ENCODE results near the gene INTS14.

INTS14 gene

GRCh38 chr15:65610871-65611718 is at the start of gene INTS14:
Gene INTS14, minus strand, starts transcription at chr15:65611131. Its CDS starts 3,751 bp downstream, at chr15:65607380.
- peak; percentile 96 for DNase-seq

GRCh38 chr15:65659502-65660052 is 48.6 kb upstream of the INTS14 start:
- no peak for DNase-seq

GRCh38 chr15:65655457-65655856 is 44.5 kb upstream of the INTS14 start:
- no peak for DNase-seq

- DNase-seq: no peak
Observed at GRCh38 chr15:65655026-65655425, 44.1 kb upstream of the INTS14 start.

GRCh38 chr15:65653801-65654521 is 43.0 kb upstream of the INTS14 start:
- DNase-seq: no peak

DNA sequence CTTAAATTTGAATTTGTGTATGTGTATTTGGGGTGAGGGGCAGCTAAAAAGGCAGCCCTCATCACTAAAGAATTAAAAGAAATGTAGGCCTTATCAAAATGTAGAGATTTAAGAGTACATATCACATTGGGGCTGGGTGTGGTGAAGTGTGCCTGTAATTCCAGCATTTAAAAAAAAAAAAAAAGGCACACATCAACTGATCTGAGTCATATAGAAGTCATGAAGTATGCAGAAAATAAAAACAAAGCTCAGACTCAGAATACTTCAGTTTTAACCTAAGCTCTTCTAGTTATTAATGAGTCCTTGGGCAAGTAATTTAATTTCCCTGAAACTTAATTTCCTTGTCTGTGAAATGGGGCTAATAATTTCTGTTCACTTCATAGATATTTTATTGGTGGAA is 42.4 kb upstream of the INTS14 start:
- DNase-seq: no peak

DNA sequence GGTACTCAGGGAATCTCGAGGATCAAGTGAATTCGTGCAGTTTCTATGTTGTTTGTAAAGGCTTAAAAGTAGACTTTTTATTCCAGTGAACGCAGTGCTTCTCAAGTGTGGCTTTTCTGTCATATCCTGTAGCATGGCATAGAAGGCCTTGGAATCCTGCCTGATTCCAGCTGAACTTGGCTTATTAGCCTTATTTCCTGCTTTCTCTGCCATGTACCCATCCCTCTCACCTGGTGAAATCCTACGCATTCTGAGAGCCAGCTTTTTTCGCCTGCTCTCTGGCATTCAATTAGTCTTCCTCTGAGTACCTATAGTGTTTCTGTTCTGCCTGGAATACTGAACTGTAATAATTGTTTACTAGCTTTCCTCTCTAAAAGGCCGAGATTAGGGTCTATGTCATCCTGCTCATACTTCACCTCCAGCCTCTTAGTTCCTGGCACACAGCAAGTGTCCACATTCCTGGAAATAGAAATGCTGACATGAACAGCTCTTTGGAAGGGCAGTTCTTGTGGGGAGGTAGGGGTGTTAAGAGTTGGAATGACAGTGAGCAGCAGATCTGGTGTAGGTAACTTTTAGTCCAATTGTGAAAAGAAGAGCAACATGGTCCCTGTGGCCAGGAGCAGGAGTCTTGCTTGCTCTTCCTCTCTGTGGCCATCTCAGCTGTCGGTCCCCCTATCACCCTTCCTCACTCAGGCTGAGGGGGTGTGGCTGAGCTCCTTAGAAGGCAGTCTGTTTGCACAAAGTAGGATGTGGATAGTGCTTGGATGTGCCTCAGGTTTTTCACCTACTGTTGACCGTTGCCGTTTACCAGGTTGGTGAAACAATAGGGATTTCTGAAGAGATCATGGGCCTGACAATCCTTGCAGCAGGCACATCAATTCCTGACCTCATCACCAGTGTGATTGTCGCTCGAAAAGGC is 41.2 kb upstream of the INTS14 start:
- DNase-seq: no peak

- no peak for DNase-seq
Observed at GRCh38 chr15:65651042-65651322, 40.1 kb upstream of the INTS14 start.

- no peak for DNase-seq
Observed at GRCh38 chr15:65650312-65651041, 39.5 kb upstream of the INTS14 start.

DNA sequence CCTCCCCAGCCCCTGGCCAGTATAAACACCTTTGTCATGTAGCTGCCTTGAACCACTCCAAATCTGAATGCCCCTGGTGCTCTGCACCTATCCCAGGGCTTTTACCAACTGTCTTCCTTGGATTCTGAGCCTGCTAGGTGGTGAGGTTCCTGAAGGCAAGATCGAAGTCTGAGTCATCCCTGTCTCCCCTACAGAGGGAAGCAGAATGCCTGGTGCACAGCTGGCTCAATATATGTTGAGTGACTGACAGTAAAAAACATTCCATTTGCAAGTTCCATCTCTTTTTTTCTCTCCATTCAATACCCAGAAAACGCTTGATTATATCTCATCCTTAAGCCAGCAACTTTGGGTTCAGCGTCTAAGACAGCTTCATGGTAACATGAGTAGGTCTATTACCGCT is 35.6 kb upstream of the INTS14 start:
- no peak for DNase-seq

DNA sequence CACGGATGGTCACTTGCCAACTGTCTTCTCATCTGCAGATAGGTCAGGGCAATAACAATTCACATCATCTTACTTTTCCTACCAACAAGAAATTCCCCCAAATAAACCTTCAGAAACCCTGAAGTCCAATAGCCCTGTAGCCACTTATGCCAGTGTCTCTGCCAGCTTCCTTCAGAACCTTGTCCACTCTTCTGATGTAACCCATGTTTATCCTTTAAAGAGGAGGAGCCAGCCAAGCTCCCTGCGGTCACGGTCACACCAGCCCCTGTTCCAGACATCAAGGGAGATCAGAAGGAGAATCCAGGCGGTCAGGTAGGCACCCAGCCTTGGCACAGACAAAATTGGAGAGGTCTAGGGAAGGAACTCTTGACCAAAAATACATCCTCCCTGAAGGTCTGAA is 34.5 kb upstream of the INTS14 start:
- DNase-seq: no peak

DNA sequence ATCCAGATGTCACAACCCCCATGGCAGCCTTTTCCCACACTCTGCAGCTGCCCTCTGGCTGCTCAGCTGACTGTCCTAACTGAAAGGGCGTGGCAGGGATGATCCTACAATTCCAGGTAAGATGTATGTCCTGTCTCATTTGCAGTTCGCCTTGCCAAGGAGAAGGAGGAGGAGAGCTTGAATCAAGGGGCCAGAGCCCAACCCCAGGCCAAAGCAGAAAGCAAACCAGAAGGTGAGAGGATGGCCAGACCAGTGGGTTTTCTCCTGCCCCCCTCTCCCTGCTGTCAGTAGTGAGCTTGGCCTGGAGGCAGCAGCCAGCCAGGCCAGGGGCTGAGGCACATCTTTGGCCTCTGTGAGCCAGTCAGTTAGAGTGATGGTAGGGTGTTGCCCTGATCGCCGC is 33.4 kb upstream of the INTS14 start:
- DNase-seq: no peak

- no peak for DNase-seq
Observed at GRCh38 chr15:65642594-65642993, 31.7 kb upstream of the INTS14 start.

GRCh38 chr15:65641768-65642475 is 31.0 kb upstream of the INTS14 start:
- DNase-seq: no peak

GRCh38 chr15:65639509-65639908 is 28.6 kb upstream of the INTS14 start:
- no peak for DNase-seq

- DNase-seq: peak; percentile 85
Observed at GRCh38 chr15:65638681-65639089, 27.8 kb upstream of the INTS14 start.

DNA sequence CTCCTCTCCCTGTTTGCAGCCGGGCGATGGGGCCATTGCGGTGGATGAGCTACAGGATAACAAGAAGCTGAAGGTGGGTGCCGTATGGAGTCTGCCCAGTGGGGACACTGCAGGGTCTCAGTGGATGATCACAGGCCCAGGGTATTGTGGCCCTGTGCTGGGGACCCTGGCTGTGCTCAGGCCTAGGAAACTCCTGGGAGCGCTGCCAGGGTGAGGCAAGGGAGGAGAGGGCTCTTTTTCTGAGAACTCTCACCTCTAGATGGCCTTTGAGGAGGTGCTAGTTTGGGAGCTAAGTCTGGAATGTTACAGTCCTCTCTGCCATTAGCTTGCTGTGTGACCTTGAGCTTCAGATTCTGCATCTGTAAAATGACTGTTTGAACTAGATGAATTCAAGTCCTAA is 27.2 kb upstream of the INTS14 start:
- no peak for DNase-seq

DNA sequence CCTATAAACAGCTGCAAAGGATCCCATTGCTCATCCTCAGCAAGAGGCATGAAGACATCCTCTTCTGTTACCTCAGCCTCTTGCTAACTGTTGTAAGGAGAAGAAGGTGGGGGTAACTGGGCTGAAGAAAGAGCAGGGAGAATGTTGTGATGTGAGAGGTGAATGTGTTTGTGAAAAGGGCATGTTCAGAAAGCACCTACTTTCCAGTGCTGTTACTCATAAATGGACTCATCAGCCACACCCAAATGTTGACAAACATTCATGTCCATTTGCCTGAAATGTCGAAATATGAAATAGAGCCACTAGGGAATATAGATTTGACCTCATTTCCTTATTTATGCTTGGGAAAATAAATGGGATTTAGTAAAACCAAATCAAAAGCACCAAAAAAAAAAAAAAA is 23.4 kb upstream of the INTS14 start:
- no peak for DNase-seq

- DNase-seq: no peak
Observed at GRCh38 chr15:65633752-65634151, 22.8 kb upstream of the INTS14 start.

DNA sequence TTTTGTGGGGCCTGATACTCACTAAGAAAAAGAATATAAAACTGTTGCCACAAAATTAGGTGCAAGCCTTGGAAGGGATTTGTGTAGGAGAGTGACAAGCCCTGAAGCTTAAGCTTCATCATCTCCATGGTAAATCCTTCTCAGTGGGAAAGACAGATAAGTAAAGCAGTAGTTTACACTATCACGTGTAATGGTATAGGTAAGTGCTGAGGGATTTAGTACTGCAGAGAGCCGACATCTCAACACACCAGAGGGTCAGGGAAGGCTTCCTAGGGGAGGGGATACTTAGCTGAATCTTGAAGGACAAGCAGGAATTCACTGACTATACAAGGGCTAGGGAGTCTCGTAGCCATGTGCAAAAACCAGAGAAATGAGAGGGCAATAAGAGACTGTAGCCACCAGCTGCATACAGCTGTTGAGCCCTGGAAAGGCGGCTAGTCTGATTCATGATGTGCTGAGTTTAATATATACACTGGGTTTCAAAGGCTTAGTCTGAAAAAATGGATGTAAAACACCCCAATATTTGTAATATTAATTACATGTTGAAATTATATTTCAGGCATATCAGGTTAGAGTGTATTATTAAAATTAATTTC is 21.9 kb upstream of the INTS14 start:
- DNase-seq: no peak

- no peak for DNase-seq
Observed at GRCh38 chr15:65631503-65631902, 20.6 kb upstream of the INTS14 start.
